ENCODE results near the gene PSME3IP1. TPM values are rescaled to one million over a fixed set of nuclear protein-coding genes. Genes with fewer than 3 reads are reported as not detected.

PSME3IP1 gene
- total and polyA plus RNA-seq, 9 of the 15 experiments (the other 6 are each of a cell fraction or from before 2014, with no cell fraction given), result 63.8 to 187 (median 142) TPM

GRCh38 chr16:57185945-57186871 is at the start of gene PSME3IP1, which contains the start of gene RSPRY1 (continued):
- TF ChIP-seq HMG20A (CRISPR knock-in tag; conservative IDR thresholded peaks at IDR 0.05), result no peak
- no peak for TF ChIP-seq SMAD4 (CRISPR knock-in tag; conservative IDR thresholded peaks at IDR 0.05)
- TF ChIP-seq ATF7 (IDR thresholded peaks at IDR 0.05), result peak; percentile 62; the same call in 1 of the 2 replicates
- no peak for TF ChIP-seq NUFIP1 (IDR thresholded peaks at IDR 0.05; ENCODE audit: partially characterized antibody)
- TF ChIP-seq ZNF398 (CRISPR knock-in tag; IDR thresholded peaks at IDR 0.05), result no peak
- no peak for TF ChIP-seq TAF15 (IDR thresholded peaks at IDR 0.05; ENCODE audit: low read depth, low read length)
- no peak for TF ChIP-seq SNIP1 (IDR thresholded peaks at IDR 0.05; ENCODE audit: low read depth)
- no peak for TF ChIP-seq ILF3 (IDR thresholded peaks at IDR 0.05; ENCODE audit: borderline replicate concordance)
- no peak for TF ChIP-seq ZNF76 (CRISPR knock-in tag; IDR thresholded peaks at IDR 0.05; ENCODE audit: borderline replicate concordance)
- TF ChIP-seq TEAD1 (CRISPR knock-in tag; IDR thresholded peaks at IDR 0.05), result no peak
- peak; percentile 56 for TF ChIP-seq EP400 (IDR thresholded peaks at IDR 0.05)
- no peak for TF ChIP-seq ZFPM2 (CRISPR knock-in tag; IDR thresholded peaks at IDR 0.05)
- no peak for TF ChIP-seq CUX1 (CRISPR knock-in tag; IDR thresholded peaks at IDR 0.05)
- no peak for TF ChIP-seq ZNF174 (CRISPR knock-in tag; IDR thresholded peaks at IDR 0.05)
- peak; percentile 47; the same call in 1 of the 2 replicates for TF ChIP-seq KAT7 (CRISPR knock-in tag; IDR thresholded peaks at IDR 0.05; ENCODE audit: borderline replicate concordance)
- TF ChIP-seq MCM5 (IDR thresholded peaks at IDR 0.05; ENCODE audit: low read depth), result no peak
- TF ChIP-seq ZFX (CRISPR knock-in tag; IDR thresholded peaks at IDR 0.05), result peak; percentile 73
- TF ChIP-seq DIDO1 (tag; IDR thresholded peaks at IDR 0.05; ENCODE audit: low read depth), result no peak
- TF ChIP-seq CBX8 (IDR thresholded peaks at IDR 0.05; ENCODE audit: borderline replicate concordance, extremely low read depth, low read depth, low read length, poor library complexity, severe bottlenecking), result no peak
- peak; percentile 86 for TF ChIP-seq SUPT5H (IDR thresholded peaks at IDR 0.05)
- TF ChIP-seq ZNF212 (CRISPR knock-in tag; IDR thresholded peaks at IDR 0.05), result no peak
- no peak for TF ChIP-seq ZNF239 (CRISPR knock-in tag; IDR thresholded peaks at IDR 0.05)

Measured in K562 (cell line).